Glutamatergic neuron (in vitro differentiated cells): Measurements from ENCODE around the gene TBC1D7. TPM values are rescaled to one million over a fixed set of nuclear protein-coding genes. Genes with fewer than 3 reads are reported as not detected.

Experiments
- DNase-seq: peaks from one replicate; pipeline ENCODE4 v3.0.0; 2022
- H3K27ac Mint-ChIP-seq: one replicate; pipeline ENCODE4 v1.8.0; 2020; ENCODE audit warnings: mild to moderate bottlenecking, mixed read lengths, inconsistent platforms; ENCODE audit not compliant: unreplicated experiment
- H3K27me3 Mint-ChIP-seq: one replicate; pipeline ENCODE4 v1.8.0; 2020; ENCODE audit warnings: mild to moderate bottlenecking, moderate library complexity, mixed read lengths, inconsistent platforms; ENCODE audit not compliant: unreplicated experiment
- H3K36me3 Mint-ChIP-seq: one replicate; pipeline ENCODE4 v1.8.0; 2020; ENCODE audit warnings: mild to moderate bottlenecking, mixed read lengths, inconsistent platforms; ENCODE audit not compliant: unreplicated experiment
- H3K4me1 Mint-ChIP-seq: one replicate; pipeline ENCODE4 v1.8.0; 2020; ENCODE audit warnings: mild to moderate bottlenecking, low read depth, mixed read lengths, inconsistent platforms; ENCODE audit not compliant: unreplicated experiment
- H3K4me3 Mint-ChIP-seq: one replicate; pipeline ENCODE4 v1.8.0; 2020; ENCODE audit warnings: mild to moderate bottlenecking, mixed read lengths, inconsistent platforms; ENCODE audit not compliant: unreplicated experiment
- H3K9me3 Mint-ChIP-seq: one replicate; pipeline ENCODE4 v1.8.0; 2020; ENCODE audit warnings: mild to moderate bottlenecking, moderate library complexity, mixed read lengths, inconsistent platforms; ENCODE audit not compliant: unreplicated experiment
- CTCF ChIP-seq: fragments of 200-600 bp; sonication (generic); IDR thresholded peaks from one replicate; pipeline ENCODE4 v1.5.0; 2021; ENCODE audit not compliant: partially characterized antibody, unreplicated experiment
- total RNA-seq: library from RNA; stranded (reverse); fragmentation: NEBNext Ultra II Directional; extraction: Animal tissue kit (Norgen Biotek cat#: 25700); gene quantifications from one replicate; pipeline ENCODE4 v1.2.1, GENCODE V29; 2021; ENCODE audit not compliant: unreplicated experiment

TBC1D7 gene
- total RNA-seq, 1 donor from 2014 or later: 39.9 TPM

- Mint-ChIP-seq H3K27me3 (peaks cover 2% of the 10 kb centered on the region), H3K4me3 (no peak overlapping the region), H3K9me3 (no peaks in the 10 kb centered on the region), H3K4me1 (no peaks in the 10 kb centered on the region), H3K36me3 (no peaks in the 10 kb centered on the region), H3K27ac (no peak overlapping the region)
- no peak for DNase-seq
- TF ChIP-seq CTCF: no peak
Measured at GRCh38 chr6:13308332-13308731, 20.0 kb downstream of the TBC1D7 start.

- H3K27ac Mint-ChIP-seq: no peak overlapping the region
- no peak for TF ChIP-seq CTCF
Measured at GRCh38 chr6:13307508-13307995, 20.8 kb downstream of the TBC1D7 start.

GRCh38 chr6:13305791-13306190, 22.5 kb downstream of the TBC1D7 start:
- no peak overlapping the region for H3K27ac Mint-ChIP-seq
- peaks cover 2% of the 10 kb centered on the region for H3K27me3 Mint-ChIP-seq
- no peak for TF ChIP-seq CTCF
- peaks cover 2% of the 10 kb centered on the region for H3K9me3 Mint-ChIP-seq
- H3K36me3 Mint-ChIP-seq: no peaks in the 10 kb centered on the region
- no peak for DNase-seq
- H3K4me3 Mint-ChIP-seq: no peak overlapping the region
- no peaks in the 10 kb centered on the region for H3K4me1 Mint-ChIP-seq

More at GRCh38 chr6:13307508-13307995, 20.8 kb downstream of the TBC1D7 start:
- Mint-ChIP-seq H3K27me3 (peaks cover 2% of the 10 kb centered on the region), H3K4me1 (no peaks in the 10 kb centered on the region), H3K9me3 (no peaks in the 10 kb centered on the region), H3K36me3 (no peaks in the 10 kb centered on the region), H3K4me3 (no peak overlapping the region)
- DNase-seq: no peak

GRCh38 chr6:13305288-13305687, 23.0 kb downstream of the TBC1D7 start:
- H3K36me3 Mint-ChIP-seq: no peaks in the 10 kb centered on the region
- TF ChIP-seq CTCF: no peak
- no peak overlapping the region for H3K27ac Mint-ChIP-seq

GRCh38 chr6:13304580-13305260, 23.6 kb downstream of the TBC1D7 start:
- no peaks in the 10 kb centered on the region for H3K36me3 Mint-ChIP-seq
- DNase-seq: no peak
- peaks cover 2% of the 10 kb centered on the region for H3K9me3 Mint-ChIP-seq

More at GRCh38 chr6:13305288-13305687, 23.0 kb downstream of the TBC1D7 start:
- DNase-seq: no peak
- Mint-ChIP-seq H3K4me3 (no peak overlapping the region), H3K4me1 (no peaks in the 10 kb centered on the region), H3K9me3 (peaks cover 2% of the 10 kb centered on the region), H3K27me3 (peaks cover 2% of the 10 kb centered on the region)

More at GRCh38 chr6:13304580-13305260, 23.6 kb downstream of the TBC1D7 start:
- H3K4me1 Mint-ChIP-seq: no peaks in the 10 kb centered on the region
- H3K4me3 Mint-ChIP-seq: no peak overlapping the region
- peaks cover 2% of the 10 kb centered on the region for H3K27me3 Mint-ChIP-seq
- TF ChIP-seq CTCF: no peak
- no peak overlapping the region for H3K27ac Mint-ChIP-seq
